ENCODE measurements around the gene ERC2. TPM values are rescaled to one million over a fixed set of nuclear protein-coding genes. Genes with fewer than 3 reads are reported as not detected.

Gene ERC2
- total and polyA plus RNA-seq, 12 donors = 0.22 to 4.2 (median 1.7) TPM

DNA sequence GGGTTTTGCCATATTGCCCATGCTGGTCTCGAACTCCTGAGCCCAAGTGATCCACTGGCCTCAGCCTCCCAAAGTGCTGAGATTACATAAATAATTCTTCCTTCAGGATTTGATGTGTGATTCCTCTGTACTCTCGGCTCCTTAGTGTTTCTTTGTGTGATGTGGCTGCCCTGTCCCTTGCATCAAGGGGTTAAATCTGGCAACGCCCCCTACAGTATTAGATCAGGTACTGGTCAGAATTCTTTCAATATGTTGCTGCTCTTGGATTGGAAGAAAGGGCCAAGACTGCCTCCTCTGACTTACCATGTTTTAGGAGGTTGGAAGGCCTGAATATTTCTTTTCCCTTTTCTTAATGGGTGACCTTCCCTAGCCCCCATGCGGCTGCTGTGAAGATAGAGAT lies 590.6 kb downstream of the ERC2 start:
- ATAC-seq = no peak
- Histone ChIP-seq H3K4me3 (no peak overlapping the region), H3K27ac (no peak overlapping the region), H3K9me3 (no peaks in the 10 kb centered on the region), H3K36me3 (no peaks in the 10 kb centered on the region), H3K27me3 (peaks cover 0 to 14% (median 0%) of the 10 kb centered on the region in 7 donors), H3K4me1 (no peaks in the 10 kb centered on the region)
- intact Hi-C loops (cut with DNase I) = no loop called here
- no peak for DNase-seq
- WGBS, 2 donors = 71 to 73% methylated on average over 4 of the region's 4 CpGs
- TF ChIP-seq CTCF (IDR thresholded peaks at IDR 0.05) = no peak

DNA sequence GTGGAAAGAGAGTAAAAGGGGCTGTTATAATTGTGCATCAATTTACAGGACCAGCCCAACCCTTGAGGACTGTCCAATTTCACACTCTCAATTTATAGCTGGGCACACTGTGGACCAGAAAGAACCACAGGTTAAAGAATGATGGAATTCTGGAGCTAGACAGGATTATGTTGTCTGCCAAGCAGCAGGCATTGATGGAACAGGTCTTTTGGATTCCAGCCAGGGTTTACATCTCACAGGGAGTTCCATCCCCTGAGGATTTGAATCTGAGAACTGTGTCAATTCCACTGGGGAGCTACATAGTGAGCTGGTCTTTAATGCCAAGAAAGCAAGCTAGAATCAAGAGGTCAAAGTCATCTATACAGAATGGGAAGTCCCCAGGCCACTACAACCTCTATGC lies 591.7 kb downstream of the ERC2 start:
- H3K4me1 ChIP-seq = no peaks in the 10 kb centered on the region
- ATAC-seq (no peak), DNase-seq (no peak)
- intact Hi-C loops (cut with DNase I) = no loop called here
- no peaks in the 10 kb centered on the region for H3K9me3 ChIP-seq
- no peak overlapping the region for H3K4me3 ChIP-seq
- no peaks in the 10 kb centered on the region for H3K36me3 ChIP-seq
- H3K27ac ChIP-seq = no peak overlapping the region
- peaks cover 0 to 14% (median 0%) of the 10 kb centered on the region in 7 donors for H3K27me3 ChIP-seq
- no peak for TF ChIP-seq CTCF (IDR thresholded peaks at IDR 0.05)

DNA sequence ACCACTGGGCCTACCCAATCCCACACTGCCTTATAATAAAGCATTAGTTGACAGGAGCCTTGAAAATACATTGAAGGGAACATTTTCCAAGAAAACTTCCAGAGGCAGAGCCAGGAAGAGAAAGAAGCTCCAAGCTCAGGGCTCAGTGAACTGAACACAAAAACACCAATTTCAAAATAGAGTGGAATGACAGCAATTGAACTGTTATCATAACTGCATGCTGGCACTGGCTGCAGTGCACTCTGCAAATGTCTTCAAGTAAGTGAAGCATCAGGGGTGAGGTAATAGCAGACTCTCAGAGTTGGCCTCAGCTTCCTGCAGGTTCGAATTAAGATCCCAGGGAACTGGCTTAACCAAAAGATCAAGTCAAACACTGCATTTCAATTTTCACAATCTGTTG lies 593.2 kb downstream of the ERC2 start:
- H3K4me1 ChIP-seq = no peaks in the 10 kb centered on the region
- DNase-seq (no peak), ATAC-seq (no peak)
- WGBS, 2 donors = 73 to 75% methylated on average over 1 of the region's 1 CpG
- no peaks in the 10 kb centered on the region for H3K36me3 ChIP-seq
- peaks cover 0 to 26% (median 0%) of the 10 kb centered on the region in 7 donors for H3K27me3 ChIP-seq
- no peak overlapping the region for H3K4me3 ChIP-seq
- intact Hi-C loops (cut with DNase I) = no loop called here
- H3K9me3 ChIP-seq = no peaks in the 10 kb centered on the region
- H3K27ac ChIP-seq = no peak overlapping the region
- TF ChIP-seq CTCF (IDR thresholded peaks at IDR 0.05) = no peak

GRCh38 chr3:55873523-55874254 lies 594.6 kb downstream of the ERC2 start:
- intact Hi-C loops (cut with DNase I) = no loop called here
- ATAC-seq = no peak
- WGBS, 2 donors = 93 to 94% methylated on average over 1 of the region's 1 CpG

More at GRCh38 chr3:55873523-55874254, 594.6 kb downstream of the ERC2 start:
- no peaks in the 10 kb centered on the region for H3K9me3 ChIP-seq
- DNase-seq = no peak
- no peak for TF ChIP-seq CTCF (IDR thresholded peaks at IDR 0.05)
- no peaks in the 10 kb centered on the region for H3K4me1 ChIP-seq
- H3K27ac ChIP-seq = no peak overlapping the region
- peaks cover 0 to 37% (median 0%) of the 10 kb centered on the region in 7 donors for H3K27me3 ChIP-seq
- no peak overlapping the region for H3K4me3 ChIP-seq
- H3K36me3 ChIP-seq = no peaks in the 10 kb centered on the region

All from heart right ventricle (tissue), 16 donors.